Central memory CD4-positive, alpha-beta T cell (primary cell): ENCODE measurements around the gene GPRASP1.
"Not testable (repeated sequence)": the region's sequence is repeated elsewhere in the genome, so short reads cannot be mapped to it uniquely, and the experiment has no call there.

Source experiments
- DNase-seq: peaks from one replicate; pipeline ENCODE4 v3.0.0; 2022
- total RNA-seq, 3 experiments: gene quantifications; one replicate each; lab custom pipeline; 2026; lab: John Stamatoyannopoulos, UW

Gene GPRASP1
- total RNA-seq: 8.5 to 147 (median 102) reads per million in 3 experiments

- peak; percentile 69 for DNase-seq
Observed at GRCh38 chrX:102651242-102652011, at the start of gene GPRASP1. TSS of gene GPRASP1 (plus strand) at chrX:102651483. CDS start at chrX:102653914, 2,431 bp downstream.

GRCh38 chrX:102604327-102604726 lies 47.0 kb upstream of the GPRASP1 start:
- DNase-seq: no peak

- DNase-seq: no peak
Observed at GRCh38 chrX:102606115-102606514, 45.2 kb upstream of the GPRASP1 start.

- no peak for DNase-seq
Observed at GRCh38 chrX:102610905-102611304, 40.4 kb upstream of the GPRASP1 start.

- no peak for DNase-seq
Observed at GRCh38 chrX:102624105-102624504, 27.2 kb upstream of the GPRASP1 start.

- no peak for DNase-seq
Observed at GRCh38 chrX:102627640-102628039, 23.6 kb upstream of the GPRASP1 start.

- no peak for DNase-seq
Observed at GRCh38 chrX:102637561-102637960, 13.7 kb upstream of the GPRASP1 start.

GRCh38 chrX:102650903-102651241 lies 411 bp upstream of the GPRASP1 start:
- DNase-seq: no peak

GRCh38 chrX:102652031-102652688 lies 877 bp downstream of the GPRASP1 start:
- DNase-seq: peak; percentile 74

GRCh38 chrX:102654696-102655095 lies 3.4 kb downstream of the GPRASP1 start:
- no peak for DNase-seq

GRCh38 chrX:102658556-102658955 lies 7.3 kb downstream of the GPRASP1 start:
- no peak for DNase-seq

- peak; percentile 71 for DNase-seq
Observed at GRCh38 chrX:102659790-102660757, 8.8 kb downstream of the GPRASP1 start.

GRCh38 chrX:102663820-102664219 lies 12.5 kb downstream of the GPRASP1 start:
- DNase-seq: not testable (repeated sequence)

GRCh38 chrX:102667034-102667433 lies 15.8 kb downstream of the GPRASP1 start:
- DNase-seq: not testable (repeated sequence)

- DNase-seq: no peak
Observed at GRCh38 chrX:102669526-102669925, 18.2 kb downstream of the GPRASP1 start.

GRCh38 chrX:102672856-102673255 lies 21.6 kb downstream of the GPRASP1 start:
- no peak for DNase-seq

- not testable (repeated sequence) for DNase-seq
Observed at GRCh38 chrX:102677479-102677878, 26.2 kb downstream of the GPRASP1 start.

- DNase-seq: no peak
Observed at GRCh38 chrX:102684772-102685520, 33.7 kb downstream of the GPRASP1 start.

GRCh38 chrX:102694749-102695148 lies 43.5 kb downstream of the GPRASP1 start:
- no peak for DNase-seq

GRCh38 chrX:102696306-102696705 lies 45.0 kb downstream of the GPRASP1 start:
- DNase-seq: no peak

- DNase-seq: no peak
Observed at GRCh38 chrX:102697494-102697893, 46.2 kb downstream of the GPRASP1 start.
